Thyroid gland (tissue), 4 donors: ENCODE measurements around the gene BIRC7. TPM values are rescaled to one million over a fixed set of nuclear protein-coding genes. Genes with fewer than 3 reads are reported as not detected.

Experiments
- DNase-seq, 2 donors: peaks; one replicate each; pipeline ENCODE4 v3.0.0-alpha.2; 2019
- H3K27ac ChIP-seq, 3 donors: fragments of 200-600 bp; sonication (generic); 1 replicate in 2 of 3; 2 replicates in 1 of 3; pipeline ENCODE4 v1.5.1; 2016 to 2019; ENCODE audit warnings: mild to moderate bottlenecking in 1 of 3, moderate library complexity in 1 of 3
- H3K27me3 ChIP-seq: fragments of 200-600 bp; sonication (generic); one replicate; pipeline ENCODE4 v1.5.1; 2019
- H3K36me3 ChIP-seq, 2 donors: fragments of 200-600 bp; sonication (generic); one replicate each; pipeline ENCODE4 v1.5.1; 2016 to 2019
- H3K4me1 ChIP-seq, 2 donors: fragments of 200-600 bp; sonication (generic); one replicate each; pipeline ENCODE4 v1.5.1; 2017 to 2019
- H3K4me3 ChIP-seq, 3 donors: fragments of 200-600 bp; sonication (generic); replicated peaks in 1 of 3; 1 replicate in 2 of 3; 2 replicates in 1 of 3; pipeline ENCODE4 v1.5.1; 2016; ENCODE audit warnings: mild to moderate bottlenecking in 1 of 3
- H3K9me3 ChIP-seq: fragments of 200-600 bp; sonication (generic); one replicate; pipeline ENCODE4 v1.5.1; 2017
- POLR2A ChIP-seq, 2 donors: fragments of 450-650 bp; IDR thresholded peaks; one replicate each; pipeline ENCODE4 v1.6.1; 2017; ENCODE audit warnings: antibody characterized with exemption in 2 of 2, mild to moderate bottlenecking in 2 of 2, moderate library complexity in 1 of 2
- WGBS, 2 donors: methylation state at CpG; one replicate each; pipeline ENCODE4 v1.1.5; 2017; 5-methylcytosine and 5-hydroxymethylcytosine counted together
- intact Hi-C: fragments of 100-400 bp; cut with DNase I; formaldehyde crosslinking; loops from one replicate; pipeline ENCODE4 v1.15.1; 2023
- total RNA-seq, 4 donors: library from RNA; depleted of rRNA; stranded (reverse); fragments of >200 nt; gene quantifications; one replicate each; pipeline ENCODE4 v1.2.3, GENCODE V29; 2016
- TF ChIP-seq, protein P1 (sequence below), 6 experiments: fragments of 200-600 bp in 3 of 6; fragments of 450-650 bp in 3 of 6; sonication (generic) in 3 of 6; IDR thresholded peaks; one replicate each; pipeline ENCODE4 v1.5.1; 2016 to 2019; ENCODE audit warnings: antibody characterized with exemption in 6 of 6, mild to moderate bottlenecking in 2 of 6, inconsistent platforms in 1 of 6, moderate library complexity in 1 of 6

The BIRC7 gene
- total RNA-seq, 4 donors from 2014 or later, result not detected

DNA sequence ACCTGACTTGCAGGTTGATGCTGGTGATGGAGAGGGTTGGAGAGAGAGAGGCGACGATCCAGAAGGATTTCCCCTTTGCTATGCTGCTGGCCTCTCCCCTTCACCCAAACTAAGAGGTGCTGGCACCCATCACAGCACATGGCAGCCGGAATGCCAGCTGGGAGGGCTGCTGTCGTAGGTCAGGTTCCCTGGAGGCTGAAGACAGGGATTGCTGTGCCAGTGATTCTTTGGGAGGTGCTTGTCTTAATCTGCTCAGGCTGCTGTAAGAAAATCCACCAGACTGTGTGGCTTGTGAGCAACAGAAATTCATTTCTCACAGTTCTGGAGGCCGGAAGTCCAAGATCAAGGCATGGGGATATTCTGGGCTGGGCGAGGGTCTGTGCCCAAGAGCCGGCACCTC, 32.6 kb downstream of the BIRC7 start:
- 37 to 55% methylated on average over 5 to 7 of the region's 7 CpGs for WGBS, 2 donors
- Histone ChIP-seq H3K4me1 (peaks cover 11 to 43% of the 10 kb centered on the region in 2 donors), H3K9me3 (no peaks in the 10 kb centered on the region), H3K27ac (no peak overlapping the region), H3K36me3 (no peaks in the 10 kb centered on the region), H3K4me3 (no peak overlapping the region), H3K27me3 (no peaks in the 10 kb centered on the region)
- DNase-seq, result peak in 1 of 2 donors; percentile 27
- intact Hi-C loops, result no loop called here
- no peak for TF ChIP-seq POLR2A (IDR thresholded peaks at IDR 0.05)
- TF ChIP-seq, protein P1, sequence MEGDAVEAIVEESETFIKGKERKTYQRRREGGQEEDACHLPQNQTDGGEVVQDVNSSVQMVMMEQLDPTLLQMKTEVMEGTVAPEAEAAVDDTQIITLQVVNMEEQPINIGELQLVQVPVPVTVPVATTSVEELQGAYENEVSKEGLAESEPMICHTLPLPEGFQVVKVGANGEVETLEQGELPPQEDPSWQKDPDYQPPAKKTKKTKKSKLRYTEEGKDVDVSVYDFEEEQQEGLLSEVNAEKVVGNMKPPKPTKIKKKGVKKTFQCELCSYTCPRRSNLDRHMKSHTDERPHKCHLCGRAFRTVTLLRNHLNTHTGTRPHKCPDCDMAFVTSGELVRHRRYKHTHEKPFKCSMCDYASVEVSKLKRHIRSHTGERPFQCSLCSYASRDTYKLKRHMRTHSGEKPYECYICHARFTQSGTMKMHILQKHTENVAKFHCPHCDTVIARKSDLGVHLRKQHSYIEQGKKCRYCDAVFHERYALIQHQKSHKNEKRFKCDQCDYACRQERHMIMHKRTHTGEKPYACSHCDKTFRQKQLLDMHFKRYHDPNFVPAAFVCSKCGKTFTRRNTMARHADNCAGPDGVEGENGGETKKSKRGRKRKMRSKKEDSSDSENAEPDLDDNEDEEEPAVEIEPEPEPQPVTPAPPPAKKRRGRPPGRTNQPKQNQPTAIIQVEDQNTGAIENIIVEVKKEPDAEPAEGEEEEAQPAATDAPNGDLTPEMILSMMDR (IDR thresholded peaks at IDR 0.05), result no peak

DNA sequence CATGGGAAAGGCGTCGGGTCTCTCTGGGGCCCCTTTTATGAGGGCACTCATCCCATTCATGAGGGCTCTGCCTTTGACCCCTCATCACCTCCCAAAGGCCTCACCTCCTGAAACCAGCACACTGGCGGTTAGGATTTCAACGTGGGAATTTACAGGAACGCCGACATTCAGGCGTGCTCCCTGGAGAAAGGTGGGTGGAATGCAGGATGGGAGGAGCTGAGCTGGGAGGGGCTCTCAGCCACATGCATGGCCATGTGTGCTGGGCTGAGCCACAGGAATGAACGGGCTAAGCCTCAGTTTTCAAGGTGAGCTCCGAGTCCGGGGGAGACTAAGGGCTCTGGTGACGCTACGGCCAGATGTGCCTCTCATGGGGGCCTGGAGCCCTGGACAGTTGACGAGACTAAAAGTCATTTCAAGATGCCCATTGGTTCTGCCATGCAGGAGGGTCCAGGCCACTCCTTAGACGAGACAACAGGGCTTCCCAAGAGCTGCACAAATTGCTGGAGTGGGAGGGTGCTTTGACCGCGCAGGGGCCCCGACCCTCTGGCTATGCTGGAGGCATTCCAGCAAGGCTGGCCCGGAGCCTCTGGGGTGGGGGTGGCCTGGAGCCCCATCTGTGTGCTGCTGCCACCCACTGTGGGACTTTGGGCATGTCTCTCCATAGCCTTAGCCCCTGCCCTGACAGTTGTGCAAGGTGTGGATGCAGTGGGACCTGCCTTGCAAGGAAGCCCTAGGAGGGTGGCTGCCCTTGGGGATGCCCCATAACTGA, 33.1 kb downstream of the BIRC7 start:
- Histone ChIP-seq H3K4me1 (peaks cover 17 to 47% of the 10 kb centered on the region in 2 donors), H3K36me3 (no peaks in the 10 kb centered on the region), H3K27me3 (no peaks in the 10 kb centered on the region), H3K4me3 (no peak overlapping the region), H3K27ac (no peak overlapping the region), H3K9me3 (no peaks in the 10 kb centered on the region)
- peak in 1 of 2 donors; percentile 34 for DNase-seq
- WGBS, 2 donors, result 33 to 37% methylated on average over 12 to 13 of the region's 18 CpGs
- TF ChIP-seq POLR2A (IDR thresholded peaks at IDR 0.05), result no peak
- TF ChIP-seq, protein P1 (IDR thresholded peaks at IDR 0.05), result no peak
- intact Hi-C loops, result no loop called here

DNA sequence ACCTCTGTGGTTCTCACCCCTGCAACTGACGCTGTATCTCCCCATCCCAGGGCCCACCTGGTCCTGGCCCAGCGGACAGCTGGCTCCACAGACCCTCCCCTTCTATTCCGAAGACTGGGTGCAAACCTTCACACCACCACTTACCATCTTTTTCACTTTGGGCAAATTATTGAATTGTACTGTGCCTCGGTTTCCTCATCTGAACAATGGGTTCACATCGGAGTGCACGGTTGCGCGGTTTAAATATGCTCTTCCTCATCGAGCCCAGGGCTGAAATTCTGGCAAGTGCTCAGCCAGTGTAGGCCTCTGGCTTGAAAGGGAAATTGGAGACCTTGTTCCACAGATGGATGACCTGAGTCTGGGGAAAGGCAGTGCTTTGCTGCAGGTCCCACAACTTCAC, 34.0 kb downstream of the BIRC7 start:
- no peaks in the 10 kb centered on the region for H3K36me3 ChIP-seq
- H3K4me1 ChIP-seq, result peaks cover 23 to 47% of the 10 kb centered on the region in 2 donors
- no peak for TF ChIP-seq POLR2A (IDR thresholded peaks at IDR 0.05)
- TF ChIP-seq, protein P1 (IDR thresholded peaks at IDR 0.05), result no peak
- no peaks in the 10 kb centered on the region for H3K27me3 ChIP-seq
- H3K9me3 ChIP-seq, result no peaks in the 10 kb centered on the region
- H3K4me3 ChIP-seq, result no peak overlapping the region
- 94 to 96% methylated on average over 9 of the region's 9 CpGs for WGBS, 2 donors
- no peak for DNase-seq
- intact Hi-C loops, result no loop called here
- H3K27ac ChIP-seq, result no peak overlapping the region

DNA sequence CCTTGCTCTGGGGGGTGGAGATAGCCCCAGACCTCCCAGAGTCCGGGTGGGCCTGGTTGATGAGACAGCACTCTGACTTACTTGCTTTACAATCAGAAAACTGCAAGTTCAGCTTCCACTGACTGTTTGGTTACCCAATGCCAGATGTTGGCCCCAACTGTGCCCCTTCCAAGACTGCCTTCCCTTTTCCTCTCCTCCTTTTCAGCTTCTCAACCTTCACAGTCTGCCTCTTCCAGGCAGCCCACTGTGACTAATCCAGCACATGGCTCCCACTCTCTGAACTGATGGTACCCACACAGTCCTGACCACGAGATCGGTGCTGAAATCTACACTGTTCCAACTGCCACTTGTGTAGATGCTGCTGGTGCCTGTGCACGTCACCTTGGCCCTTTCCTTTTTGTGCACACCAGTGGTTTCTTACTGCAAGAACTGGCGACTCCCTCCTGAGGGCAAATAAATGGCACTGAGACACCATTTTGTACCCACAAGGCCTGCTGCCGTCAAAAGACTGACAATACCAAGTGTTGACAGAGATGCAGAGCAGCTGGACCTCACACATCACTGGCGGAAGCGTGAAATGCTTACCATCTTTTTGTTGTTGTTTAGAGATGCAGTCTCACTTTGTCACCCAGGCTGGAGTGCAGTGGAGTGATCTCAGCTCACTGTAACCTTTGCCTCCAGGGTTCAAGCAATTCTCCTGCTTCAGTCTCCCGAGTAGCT, 35.1 kb downstream of the BIRC7 start:
- H3K4me3 ChIP-seq, result no peak overlapping the region
- intact Hi-C loops, result no loop called here
- H3K27me3 ChIP-seq, result no peaks in the 10 kb centered on the region
- H3K9me3 ChIP-seq, result no peaks in the 10 kb centered on the region
- whole genome bisulfite sequencing, 2 donors, result 92 to 95% methylated on average over 9 of the region's 9 CpGs
- no peak overlapping the region for H3K27ac ChIP-seq
- TF ChIP-seq, protein P1 (IDR thresholded peaks at IDR 0.05), result no peak
- no peak for TF ChIP-seq POLR2A (IDR thresholded peaks at IDR 0.05)
- peaks cover 0 to 2% of the 10 kb centered on the region in 2 donors for H3K36me3 ChIP-seq
- DNase-seq, result no peak
- H3K4me1 ChIP-seq, result peaks cover 16 to 40% of the 10 kb centered on the region in 2 donors
